ENCODE data around the gene GPLD1.
"Not testable (repeated sequence)": the region's sequence is repeated elsewhere in the genome, so short reads cannot be mapped to it uniquely, and the experiment has no call there.

Gene GPLD1

GRCh38 chr6:24425091-24425490 lies 64.3 kb downstream of the GPLD1 start:
- DNase-seq (ENCODE audit: low read depth in 2 of 2, low spot score in 1 of 2) = no peak

- DNase-seq (ENCODE audit: low read depth in 2 of 2, low spot score in 1 of 2) = no peak
Observed at GRCh38 chr6:24419526-24419925, 69.9 kb downstream of the GPLD1 start.

- no peak for DNase-seq (ENCODE audit: low read depth in 2 of 2, low spot score in 1 of 2)
Observed at GRCh38 chr6:24415753-24416152, 73.6 kb downstream of the GPLD1 start.

DNA sequence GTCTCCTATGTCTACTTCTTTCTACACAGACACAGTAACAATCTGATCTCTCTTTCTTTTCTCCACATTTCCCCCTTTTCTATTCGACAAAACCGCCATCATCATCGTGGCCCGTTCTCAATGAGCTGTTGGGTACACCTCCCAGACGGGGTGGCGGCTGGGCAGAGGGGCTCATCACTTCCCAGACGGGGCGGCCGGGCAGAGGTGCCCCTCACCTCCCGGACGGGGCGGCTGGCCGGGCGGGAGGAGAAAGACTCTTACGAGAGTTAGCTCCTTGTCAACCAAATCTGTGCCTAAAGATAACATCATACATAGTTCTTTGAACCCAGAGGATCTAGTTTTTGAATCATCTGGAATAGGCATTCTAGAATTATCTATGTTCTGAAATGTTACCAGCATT lies 74.8 kb downstream of the GPLD1 start:
- DNase-seq (ENCODE audit: low read depth in 2 of 2, low spot score in 1 of 2) = not testable (repeated sequence)

GRCh38 chr6:24412294-24412693 lies 77.1 kb downstream of the GPLD1 start:
- DNase-seq (ENCODE audit: low read depth in 2 of 2, low spot score in 1 of 2) = no peak

- DNase-seq (ENCODE audit: low read depth in 2 of 2, low spot score in 1 of 2) = no peak
Observed at GRCh38 chr6:24410622-24411021, 78.8 kb downstream of the GPLD1 start.

DNA sequence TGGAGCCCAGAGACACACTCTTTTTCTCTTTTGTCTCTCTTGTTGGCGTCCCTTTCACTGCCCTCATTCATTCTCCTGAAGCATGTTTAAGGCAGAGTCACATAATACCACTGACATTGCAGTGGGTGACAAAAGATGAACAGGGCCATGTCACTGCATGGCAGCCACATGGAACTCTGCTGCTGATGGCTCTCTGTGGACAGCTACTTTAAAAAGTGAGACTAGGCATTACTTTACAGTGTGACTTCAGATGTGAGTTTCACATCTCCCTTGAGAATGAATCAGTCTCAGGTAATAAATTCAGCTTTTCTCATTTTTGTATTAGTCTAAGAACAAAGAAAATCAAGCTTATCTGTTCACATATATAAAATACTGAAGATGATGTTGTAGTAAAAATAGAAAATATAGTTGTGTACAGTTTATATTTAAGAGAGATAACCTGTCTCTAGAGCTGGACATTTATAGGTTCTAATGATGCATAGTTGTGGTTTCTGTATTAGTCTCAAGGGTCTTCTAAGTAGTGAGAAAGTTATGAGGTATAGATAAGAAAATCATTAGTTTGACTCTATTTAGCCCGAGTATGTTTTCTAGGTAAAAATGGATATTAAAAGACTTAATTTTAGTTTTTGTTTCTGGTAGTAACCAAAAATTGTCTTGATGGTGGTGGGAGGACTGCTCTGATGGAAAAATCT lies 80.5 kb downstream of the GPLD1 start:
- DNase-seq (ENCODE audit: low read depth in 2 of 2, low spot score in 1 of 2) = no peak

GRCh38 chr6:24405262-24405661 lies 84.1 kb downstream of the GPLD1 start:
- DNase-seq (ENCODE audit: low read depth in 2 of 2, low spot score in 1 of 2) = no peak

- DNase-seq (ENCODE audit: low read depth in 2 of 2, low spot score in 1 of 2) = no peak
Observed at GRCh38 chr6:24403501-24403824, 85.9 kb downstream of the GPLD1 start.

DNA sequence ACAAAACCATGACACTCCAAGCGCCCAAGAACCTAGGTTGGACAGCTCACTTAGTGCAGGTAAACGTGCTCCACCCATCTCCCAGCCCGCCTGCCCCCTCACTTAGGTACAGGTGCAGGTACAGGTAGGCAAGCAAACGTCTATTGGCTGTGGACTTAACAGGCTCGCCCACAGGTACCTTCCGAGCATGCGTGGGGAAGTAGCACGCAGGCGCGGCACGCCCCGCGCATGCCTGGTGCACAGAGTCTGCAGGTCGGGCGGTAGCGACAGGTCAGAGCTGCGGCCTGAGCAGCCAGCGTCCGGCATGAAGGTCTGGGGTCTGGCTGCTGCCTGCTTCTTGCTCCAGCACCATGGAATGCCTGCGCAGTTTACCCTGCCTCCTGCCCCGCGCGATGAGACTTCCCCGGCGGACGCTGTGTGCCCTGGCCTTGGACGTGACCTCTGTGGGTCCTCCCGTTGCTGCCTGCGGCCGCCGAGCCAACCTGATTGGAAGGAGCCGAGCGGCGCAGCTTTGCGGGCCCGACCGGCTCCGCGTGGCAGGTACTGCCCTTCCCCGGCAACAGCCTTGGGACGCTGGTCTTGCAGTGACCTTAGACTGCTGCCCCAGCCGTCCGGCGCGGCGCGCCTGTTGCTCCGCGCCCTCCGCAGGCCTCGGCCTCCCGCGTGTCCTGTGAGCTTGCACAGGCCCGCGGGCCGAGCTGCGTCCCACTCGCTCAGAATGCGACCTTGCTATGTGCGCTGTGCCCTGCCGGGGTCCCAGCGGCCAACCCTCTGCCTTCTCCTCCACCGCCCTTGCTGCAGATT lies 86.5 kb downstream of the GPLD1 start, which contains the start of gene MRS2:
Gene MRS2, plus strand, starts transcription at position 240 of the 804 bp plus-strand sequence. Its CDS starts 111 bp downstream, at position 351.
- DNase-seq (ENCODE audit: low read depth in 2 of 2, low spot score in 1 of 2) = peak; percentile 33 to 57

DNA sequence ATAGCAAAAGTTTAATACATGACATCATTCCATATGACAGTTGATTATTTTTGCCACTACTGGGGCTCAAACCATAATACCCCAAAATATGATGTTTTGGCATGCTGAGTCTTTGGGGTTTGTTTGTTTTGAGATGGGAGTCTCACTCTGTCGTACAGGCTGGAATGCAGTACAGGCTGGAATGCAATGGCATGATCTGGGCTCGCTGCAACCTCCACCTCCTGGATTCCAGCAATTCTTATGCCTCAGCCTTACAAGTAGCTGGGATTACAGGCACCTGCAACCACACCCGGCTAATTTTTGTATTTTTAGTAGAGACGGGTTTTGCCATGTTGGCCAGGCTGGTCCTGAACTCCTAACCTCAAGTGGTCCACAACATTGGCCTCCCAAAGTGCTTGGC lies 87.9 kb downstream of the GPLD1 start:
- DNase-seq (ENCODE audit: low read depth in 2 of 2, low spot score in 1 of 2) = no peak

DNA sequence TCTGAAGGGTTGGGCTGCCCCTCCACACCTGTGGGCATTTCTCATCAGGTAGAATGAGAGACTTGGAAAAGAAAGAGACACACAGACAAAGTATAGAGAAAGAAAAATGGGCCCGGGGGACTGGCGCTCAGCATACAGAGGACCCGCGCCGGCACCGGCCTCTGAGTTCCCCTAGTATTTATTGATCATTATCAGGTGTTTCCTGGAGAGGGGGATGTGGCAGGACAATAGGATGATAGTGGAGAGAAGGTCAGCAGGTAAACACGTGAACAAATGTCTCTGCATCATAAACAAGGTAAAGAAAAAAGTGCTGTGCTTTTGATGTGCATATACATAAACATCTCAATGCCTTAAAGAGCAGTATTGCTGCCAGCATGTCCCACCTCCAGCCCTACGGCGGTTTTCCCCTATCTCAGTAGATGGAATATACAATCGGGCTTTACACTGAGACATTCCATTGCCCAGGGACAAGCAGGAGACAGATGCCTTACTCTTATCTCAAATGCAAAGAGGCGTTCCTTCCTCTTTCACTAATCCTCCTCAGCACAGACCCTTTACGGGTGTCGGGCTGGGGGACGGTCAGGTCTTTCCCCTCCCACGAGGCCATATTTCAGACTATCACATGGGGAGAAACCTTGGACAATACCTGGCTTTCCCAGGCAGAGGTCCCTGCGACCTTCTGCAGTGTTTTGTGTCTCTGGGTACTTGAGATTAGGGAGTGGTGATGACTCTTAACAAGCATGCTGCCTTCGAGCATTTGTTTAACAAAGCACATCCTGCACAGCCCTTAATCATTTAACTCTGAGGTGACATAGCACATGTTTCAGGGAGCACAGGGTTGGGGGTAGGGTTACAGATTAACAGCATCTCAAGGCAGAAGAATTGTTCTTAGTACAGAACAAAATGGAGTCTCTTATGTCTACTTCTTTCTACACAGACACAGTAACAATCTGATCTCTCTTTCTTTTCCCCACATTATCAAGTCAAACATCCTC lies 89.0 kb downstream of the GPLD1 start:
- DNase-seq (ENCODE audit: low read depth in 2 of 2, low spot score in 1 of 2) = not testable (repeated sequence)

DNA sequence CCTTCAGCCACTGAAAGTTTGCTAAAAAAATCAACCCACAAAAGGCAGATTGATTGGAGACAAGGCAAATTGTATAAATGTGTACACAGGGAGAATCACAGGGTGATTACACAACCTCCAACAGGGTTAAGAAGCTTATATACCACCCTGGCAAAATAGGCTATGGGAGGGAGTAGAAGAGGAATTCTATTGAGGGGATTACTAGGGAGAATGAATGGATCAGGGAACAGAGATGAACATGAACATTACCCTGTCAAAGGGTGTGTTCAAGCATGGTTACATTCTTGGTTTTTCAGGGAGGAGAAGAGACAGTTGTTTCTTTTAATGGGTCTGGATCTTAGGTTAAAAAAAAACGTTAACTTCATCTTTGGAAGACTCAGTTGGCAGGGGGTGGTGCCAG lies 91.7 kb downstream of the GPLD1 start:
- DNase-seq (ENCODE audit: low read depth in 2 of 2, low spot score in 1 of 2) = no peak

GRCh38 chr6:24396824-24397223 lies 92.6 kb downstream of the GPLD1 start:
- no peak for DNase-seq (ENCODE audit: low read depth in 2 of 2, low spot score in 1 of 2)

GRCh38 chr6:24394780-24395437 lies 94.5 kb downstream of the GPLD1 start:
- DNase-seq (ENCODE audit: low read depth in 2 of 2, low spot score in 1 of 2) = no peak

- DNase-seq (ENCODE audit: low read depth in 2 of 2, low spot score in 1 of 2) = no peak
Observed at GRCh38 chr6:24394061-24394779, 95.2 kb downstream of the GPLD1 start.

GRCh38 chr6:24391756-24392405 lies 97.5 kb downstream of the GPLD1 start:
- no peak for DNase-seq (ENCODE audit: low read depth in 2 of 2, low spot score in 1 of 2)

DNA sequence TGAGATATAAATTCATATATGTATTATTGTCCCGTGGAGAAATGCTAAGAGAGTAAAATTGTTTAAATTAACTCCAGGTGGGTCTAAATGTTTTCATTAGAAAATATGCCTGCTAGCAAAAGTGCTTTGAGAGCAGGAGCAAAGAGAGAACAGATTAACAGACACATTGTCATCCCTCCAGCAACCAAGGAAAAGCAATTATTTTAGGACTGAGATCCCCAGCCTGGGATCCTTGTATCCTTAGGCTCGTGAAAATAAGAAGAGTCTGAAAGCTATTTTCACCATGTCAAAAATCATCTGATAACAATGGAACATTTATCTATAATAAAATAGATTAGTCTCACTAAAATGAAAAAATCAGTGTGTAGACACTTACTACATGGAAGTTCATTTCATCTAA lies 98.2 kb downstream of the GPLD1 start:
- no peak for DNase-seq (ENCODE audit: low read depth in 2 of 2, low spot score in 1 of 2)

GRCh38 chr6:24387818-24388217 lies 101.6 kb downstream of the GPLD1 start:
- DNase-seq (ENCODE audit: low read depth in 2 of 2, low spot score in 1 of 2) = no peak

Measured in stimulated activated CD8-positive, alpha-beta memory T cell treated with anti-CD3 and anti-CD28 coated beads, Interleukin-4, amount 100 ng/mL, for 1 hour (primary cell).